Ishikawa (cell line): ENCODE results near the gene NHLRC2.

Experiments used
- CEBPB ChIP-seq: IDR thresholded peaks from 2 replicates; pipeline ENCODE4 v1.6.1; 2012
- CREB1 ChIP-seq: IDR thresholded peaks from 2 replicates; pipeline ENCODE4 v1.6.1; 2012; ENCODE audit warnings: low read depth
- EGR1 ChIP-seq: IDR thresholded peaks from 2 replicates; pipeline ENCODE4 v1.6.1; 2012
- EP300 ChIP-seq: IDR thresholded peaks from 2 replicates; pipeline ENCODE4 v1.6.1; 2012; ENCODE audit warnings: borderline replicate concordance
- MAX ChIP-seq: IDR thresholded peaks from 2 replicates; pipeline ENCODE4 v1.6.1; 2012
- NFIC ChIP-seq: IDR thresholded peaks from 2 replicates; pipeline ENCODE4 v1.6.1; 2012
- RAD21 ChIP-seq: IDR thresholded peaks from 2 replicates; pipeline ENCODE4 v1.6.1; 2012; ENCODE audit warnings: low read depth
- REST ChIP-seq: IDR thresholded peaks from 2 replicates; pipeline ENCODE4 v1.6.1; 2012; ENCODE audit warnings: low read depth, mild to moderate bottlenecking
- TAF1 ChIP-seq: IDR thresholded peaks from 2 replicates; pipeline ENCODE4 v1.6.1; 2012; ENCODE audit warnings: low read depth, mild to moderate bottlenecking
- TEAD4 ChIP-seq: IDR thresholded peaks from 2 replicates; pipeline ENCODE4 v1.6.1; 2012
- USF1 ChIP-seq: IDR thresholded peaks from 2 replicates; pipeline ENCODE4 v1.6.1; 2012
- YY1 ChIP-seq: IDR thresholded peaks from 2 replicates; pipeline ENCODE4 v1.6.1; 2012; ENCODE audit warnings: low read depth
- ZBTB7A ChIP-seq: IDR thresholded peaks from 2 replicates; pipeline ENCODE4 v1.6.1; 2012; ENCODE audit warnings: low read depth

- TF ChIP-seq RAD21 (no peak), CEBPB (no peak), EP300 (no peak), MAX (no peak), REST (no peak), YY1 (no peak), TAF1 (no peak), NFIC (no peak), EGR1 (no peak), USF1 (no peak), TEAD4 (no peak), CREB1 (no peak), ZBTB7A (no peak)
Measured at GRCh38 chr10:113960617-113961181, 106.2 kb downstream of the NHLRC2 start.
